H1 (cell line): ENCODE results near the gene IGFBP1.

Source experiments
- ATF3 ChIP-seq: IDR thresholded peaks from 2 replicates; pipeline ENCODE4 v1.6.1; 2011; ENCODE audit warnings: low read depth, mild to moderate bottlenecking, low read length; ENCODE audit not compliant: insufficient read depth
- CHD1 ChIP-seq: IDR thresholded peaks from 2 replicates; pipeline ENCODE4 v1.6.1; 2012; ENCODE audit warnings: low read depth, low read length, improper control_type of control experiment
- CHD2 ChIP-seq: IDR thresholded peaks from 2 replicates; pipeline ENCODE4 v1.6.1; 2012; ENCODE audit warnings: low read length, improper control_type of control experiment
- CTCF ChIP-seq, 3 experiments: IDR thresholded peaks; 1 replicate in 2 of 3; 2 replicates in 1 of 3; pipeline versions ENCODE4 v1.5.1 to v1.6.1; 2011; ENCODE audit warnings: low read length in 3 of 3, mild to moderate bottlenecking in 3 of 3, inconsistent platforms in 2 of 3, low read depth in 1 of 3, moderate library complexity in 1 of 3; ENCODE audit not compliant: insufficient read depth in 1 of 3; ENCODE audit errors: control extremely low read depth in 1 of 3
- EGR1 ChIP-seq: IDR thresholded peaks from 2 replicates; pipeline ENCODE4 v1.6.1; 2011; ENCODE audit warnings: low read depth, low read length, borderline replicate concordance
- EZH2 ChIP-seq: fragments of 200-600 bp; sonication (generic); IDR thresholded peaks from 2 replicates; pipeline ENCODE4 v1.7.1; 2012; ENCODE audit warnings: low read depth, mild to moderate bottlenecking, moderate library complexity, low read length, inconsistent platforms; ENCODE audit not compliant: severe bottlenecking
- MAFK ChIP-seq: IDR thresholded peaks from 2 replicates; pipeline ENCODE4 v1.6.1; 2012; ENCODE audit warnings: low read depth, mild to moderate bottlenecking, improper control_type of control experiment, low read length
- MAX ChIP-seq: IDR thresholded peaks from 2 replicates; pipeline ENCODE4 v1.6.1; 2012; ENCODE audit warnings: inconsistent platforms
- POLR2A ChIP-seq, 2 experiments: IDR thresholded peaks; 1 replicate in 1 of 2; 2 replicates in 1 of 2; pipeline ENCODE4 v1.6.1; 2011; ENCODE audit warnings: low read depth in 2 of 2, low read length in 2 of 2, mild to moderate bottlenecking in 2 of 2; ENCODE audit errors: control extremely low read depth in 1 of 2
- POLR2AphosphoS5 ChIP-seq: IDR thresholded peaks from 2 replicates; pipeline ENCODE4 v1.6.1; 2011; ENCODE audit warnings: low read depth, low read length
- SP2 ChIP-seq: IDR thresholded peaks from 2 replicates; pipeline ENCODE4 v1.6.1; 2012; ENCODE audit warnings: mild to moderate bottlenecking, low read length, inconsistent platforms
- SUZ12 ChIP-seq: fragments of 200-600 bp; sonication (generic); IDR thresholded peaks from 2 replicates; pipeline ENCODE4 v1.6.1; 2012; ENCODE audit warnings: mild to moderate bottlenecking, inconsistent platforms, low read length, moderate library complexity, mixed read lengths
- TAF1 ChIP-seq: IDR thresholded peaks from 2 replicates; pipeline ENCODE4 v1.6.1; 2011; ENCODE audit warnings: mild to moderate bottlenecking, low read depth, low read length

- TF ChIP-seq CTCF (IDR thresholded peaks at IDR 0.05; ENCODE audit: control extremely low read depth in 1 of 3, insufficient read depth in 1 of 3, low read depth in 1 of 3, low read length in 3 of 3) (no peak), CHD2 (no peak), EZH2 (no peak), POLR2A (IDR thresholded peaks at IDR 0.05; ENCODE audit: control extremely low read depth in 1 of 2, low read depth in 2 of 2, low read length in 2 of 2) (no peak), MAX (no peak), CHD1 (no peak), ATF3 (no peak), POLR2AphosphoS5 (no peak), TAF1 (no peak), EGR1 (no peak), SUZ12 (no peak), SP2 (no peak), MAFK (no peak)
These were observed 18.9 kb upstream of the IGFBP1 start for GRCh38 chr7:45869426-45869825.
